Central memory CD8-positive, alpha-beta T cell (primary cell): Measurements from ENCODE around the gene FAM151A.

Experiments used
- ATAC-seq: fragments of 150-1000 bp; cut with Tn5 transposase; replicated peaks from 2 replicates; pipeline ENCODE4 v1.10.0; 2022; ENCODE audit warnings: mild to moderate bottlenecking, moderate FRiP score, moderate number of reproducible peaks; ENCODE audit not compliant: poor library complexity, severe bottlenecking; ENCODE audit errors: extremely low read depth
- DNase-seq, 2 donors: peaks; one replicate each; pipeline ENCODE4 v3.0.0; 2021; ENCODE audit warnings: low spot score in 2 of 2
- H3K27ac Mint-ChIP-seq: one replicate; pipeline ENCODE4 v1.8.0; 2022; ENCODE audit warnings: low read depth, mild to moderate bottlenecking, moderate library complexity, mixed read lengths
- H3K27me3 Mint-ChIP-seq: one replicate; pipeline ENCODE4 v1.8.0; 2022; ENCODE audit warnings: mixed read lengths
- H3K36me3 Mint-ChIP-seq: one replicate; pipeline ENCODE4 v1.8.0; 2022; ENCODE audit warnings: mild to moderate bottlenecking, moderate library complexity, mixed read lengths; ENCODE audit not compliant: insufficient read depth
- H3K4me1 Mint-ChIP-seq: one replicate; pipeline ENCODE4 v1.8.0; 2022; ENCODE audit warnings: mixed read lengths
- H3K4me3 Mint-ChIP-seq: one replicate; pipeline ENCODE4 v1.8.0; 2022; ENCODE audit warnings: mild to moderate bottlenecking, moderate library complexity, mixed read lengths
- H3K9me3 Mint-ChIP-seq: one replicate; pipeline ENCODE4 v1.8.0; 2022; ENCODE audit warnings: mixed read lengths

FAM151A gene

GRCh38 chr1:54564312-54565112 is 58.8 kb downstream of the FAM151A start:
- Mint-ChIP-seq H3K4me1 (no peaks in the 10 kb centered on the region), H3K27ac (no peak overlapping the region), H3K36me3 (no peaks in the 10 kb centered on the region), H3K9me3 (no peaks in the 10 kb centered on the region), H3K4me3 (no peak overlapping the region), H3K27me3 (no peaks in the 10 kb centered on the region)
- no peak for DNase-seq
- ATAC-seq, result no peak

GRCh38 chr1:54559771-54560231 is 63.5 kb downstream of the FAM151A start:
- Mint-ChIP-seq H3K27ac (no peak overlapping the region), H3K36me3 (no peaks in the 10 kb centered on the region), H3K9me3 (no peaks in the 10 kb centered on the region), H3K27me3 (peaks cover 10% of the 10 kb centered on the region), H3K4me1 (no peaks in the 10 kb centered on the region), H3K4me3 (no peak overlapping the region)
- DNase-seq, result no peak
- no peak for ATAC-seq
